Left lobe of liver (tissue), 2 donors: ENCODE measurements around the gene CDCA8. TPM values are rescaled to one million over a fixed set of nuclear protein-coding genes. Genes with fewer than 3 reads are reported as not detected.

ENCODE experiments used
- ATAC-seq: fragments of 200-7000 bp; cut with Tn5 transposase; one replicate; pipeline ENCODE4 v1.9.1; 2020; ENCODE audit warnings: mild to moderate bottlenecking, moderate library complexity
- DNase-seq: peaks from one replicate; pipeline ENCODE4 v3.0.0-alpha.2; 2020; ENCODE audit warnings: low spot score
- total RNA-seq: library from RNA; stranded (reverse); gene quantifications from one replicate; pipeline ENCODE4 v1.2.1, GENCODE V29; 2021
- donor health status: DM: no; HTN: no; CAD: no; lungs with moderate emphysema.
- donor health status: DM: no; HTN: yes; CAD: no.

CDCA8 gene
- total RNA-seq: 0.55 TPM

- peak; percentile 92 for ATAC-seq
Observed at GRCh38 chr1:37692078-37692833, at the start of gene CDCA8. TSS of gene CDCA8 (plus strand) at chr1:37692516. CDS start at chr1:37692691, 175 bp downstream.

DNA sequence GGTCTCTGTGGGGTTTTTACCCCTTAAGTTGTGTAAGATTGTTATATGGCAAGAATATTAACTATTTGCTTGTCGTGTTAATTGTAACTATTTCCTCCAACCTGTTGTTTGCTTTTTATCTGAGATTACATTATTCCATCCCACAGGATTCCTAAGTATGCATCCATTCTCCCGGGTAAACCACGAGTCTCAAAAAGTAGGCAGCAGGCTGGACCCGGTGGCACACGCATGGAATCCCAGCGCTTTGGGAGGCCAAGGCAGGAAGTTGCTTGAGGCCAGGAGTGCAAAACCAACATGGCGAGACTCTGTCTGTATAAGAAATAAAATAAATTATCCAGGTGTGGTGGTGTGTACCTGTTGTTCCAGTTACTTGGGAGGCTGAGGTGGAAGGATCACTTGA lies 45.0 kb upstream of the CDCA8 start:
- no peak for DNase-seq
- ATAC-seq: no peak

More at GRCh38 chr1:37692078-37692833, at the start of gene CDCA8:
- DNase-seq: peak; percentile 99

DNA sequence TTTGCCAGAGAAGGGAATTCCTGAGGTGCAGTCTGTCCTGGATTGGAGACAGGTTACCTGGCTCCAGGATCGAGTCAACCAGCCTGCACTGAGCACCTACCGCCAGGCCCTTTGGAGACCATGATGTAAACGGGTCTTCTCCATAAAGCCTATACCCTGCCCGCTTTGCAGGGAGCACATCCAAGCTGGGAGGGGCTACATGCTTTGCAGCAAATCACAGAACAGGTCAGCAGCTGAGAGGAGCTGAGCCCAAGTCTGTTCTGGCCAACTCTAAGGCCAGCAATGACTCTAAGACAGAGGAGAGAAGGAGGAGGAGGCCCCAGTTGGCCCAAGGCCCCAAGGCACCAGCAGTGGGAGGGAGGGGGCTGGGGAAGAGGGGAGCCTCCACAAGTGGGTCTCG lies 42.1 kb upstream of the CDCA8 start:
- DNase-seq (no peak), ATAC-seq (no peak)

- ATAC-seq (no peak), DNase-seq (no peak)
Observed at GRCh38 chr1:37650721-37651120, 41.6 kb upstream of the CDCA8 start.

GRCh38 chr1:37651803-37652202 lies 40.5 kb upstream of the CDCA8 start:
- ATAC-seq (no peak), DNase-seq (no peak)

GRCh38 chr1:37652976-37653375 lies 39.3 kb upstream of the CDCA8 start:
- ATAC-seq (no peak), DNase-seq (no peak)

- ATAC-seq: no peak
- no peak for DNase-seq
Observed at GRCh38 chr1:37653906-37654305, 38.4 kb upstream of the CDCA8 start.

DNA sequence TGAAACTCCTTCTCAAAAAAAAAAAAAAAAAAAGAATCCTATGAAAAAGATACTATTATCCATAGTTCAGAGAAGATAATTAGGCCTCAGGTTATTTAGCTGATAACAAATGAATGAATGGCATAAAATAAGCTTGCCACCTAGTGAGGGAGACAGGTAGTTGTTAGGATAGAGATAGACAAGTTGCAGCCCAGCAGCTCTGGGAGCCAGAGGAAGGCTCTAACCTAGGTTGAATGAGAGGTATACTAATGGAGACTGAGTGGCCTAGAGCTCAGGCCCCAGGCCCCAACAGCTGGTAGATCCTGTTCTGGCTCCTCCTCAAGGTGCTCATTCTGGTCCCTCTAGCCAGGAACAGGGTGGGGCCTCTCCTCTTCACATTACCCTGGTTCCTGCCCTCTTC lies 37.0 kb upstream of the CDCA8 start:
- DNase-seq (no peak), ATAC-seq (no peak)

GRCh38 chr1:37656026-37656425 lies 36.3 kb upstream of the CDCA8 start:
- DNase-seq (no peak), ATAC-seq (no peak)

- no peak for DNase-seq
Observed at GRCh38 chr1:37656881-37657280, 35.4 kb upstream of the CDCA8 start.

GRCh38 chr1:37657620-37658412 lies 34.5 kb upstream of the CDCA8 start:
- ATAC-seq: no peak
- no peak for DNase-seq

More at GRCh38 chr1:37656881-37657280, 35.4 kb upstream of the CDCA8 start:
- no peak for ATAC-seq

DNA sequence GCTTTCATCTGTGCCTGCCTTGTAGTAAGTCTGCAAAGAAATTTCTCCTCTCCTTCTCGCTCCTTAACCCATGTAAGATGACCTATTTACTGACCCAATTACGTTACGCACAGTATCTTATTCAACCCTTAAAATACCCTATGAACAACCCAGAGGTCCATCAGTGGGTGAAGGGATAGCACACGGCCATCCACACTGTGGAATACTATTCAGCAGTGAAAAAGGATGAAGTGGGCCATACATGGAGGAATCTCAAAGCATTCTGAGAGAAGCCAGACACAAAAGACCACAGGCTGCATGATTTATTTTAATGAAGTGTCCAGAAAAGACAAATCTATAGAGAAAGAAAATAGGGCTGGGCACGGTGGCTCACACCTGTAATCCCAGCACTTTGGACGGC lies 33.8 kb upstream of the CDCA8 start:
- ATAC-seq: no peak
- DNase-seq: no peak

DNA sequence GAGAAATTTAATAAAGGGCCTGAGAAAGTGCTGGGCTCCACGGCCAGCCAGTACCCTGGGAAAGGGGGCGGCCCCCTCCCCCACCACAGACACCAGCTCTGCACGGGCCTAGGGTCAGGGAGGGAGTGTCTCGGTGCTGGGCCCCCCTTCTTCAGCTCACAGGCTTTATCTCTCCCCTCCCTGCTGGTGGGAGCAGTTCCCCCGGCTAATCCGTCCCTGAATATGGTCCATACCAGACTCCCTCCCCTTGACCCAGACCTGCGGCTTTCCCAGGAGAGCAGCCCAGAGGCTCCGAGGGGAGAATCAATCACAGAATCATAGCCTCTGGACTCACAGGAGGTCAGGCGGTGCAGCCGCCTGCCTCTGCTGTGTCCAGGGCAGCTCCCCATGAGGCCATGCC lies 31.7 kb upstream of the CDCA8 start:
- DNase-seq (no peak), ATAC-seq (no peak)

DNA sequence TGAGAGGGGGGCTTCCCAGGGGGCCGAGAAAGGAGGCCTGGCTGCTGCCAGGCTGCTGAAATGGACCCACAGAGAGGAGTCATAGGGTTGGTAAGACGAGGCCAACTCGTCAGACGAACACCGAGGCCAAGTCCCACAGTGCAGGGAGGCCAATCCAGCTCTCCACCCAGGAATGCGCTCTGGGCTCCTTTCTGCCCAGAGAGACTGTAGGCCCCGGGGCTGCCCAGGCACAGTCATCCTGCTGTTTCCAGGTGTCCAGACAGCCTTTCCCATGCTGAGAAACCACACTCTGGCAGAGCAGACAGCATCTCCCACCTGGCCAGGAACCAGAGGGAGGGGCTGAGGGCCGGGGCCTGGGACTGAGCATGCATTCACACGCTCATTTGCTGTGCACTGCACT lies 30.9 kb upstream of the CDCA8 start:
- ATAC-seq (no peak), DNase-seq (no peak)

GRCh38 chr1:37662031-37662755 lies 30.1 kb upstream of the CDCA8 start:
- no peak for DNase-seq
- no peak for ATAC-seq

DNA sequence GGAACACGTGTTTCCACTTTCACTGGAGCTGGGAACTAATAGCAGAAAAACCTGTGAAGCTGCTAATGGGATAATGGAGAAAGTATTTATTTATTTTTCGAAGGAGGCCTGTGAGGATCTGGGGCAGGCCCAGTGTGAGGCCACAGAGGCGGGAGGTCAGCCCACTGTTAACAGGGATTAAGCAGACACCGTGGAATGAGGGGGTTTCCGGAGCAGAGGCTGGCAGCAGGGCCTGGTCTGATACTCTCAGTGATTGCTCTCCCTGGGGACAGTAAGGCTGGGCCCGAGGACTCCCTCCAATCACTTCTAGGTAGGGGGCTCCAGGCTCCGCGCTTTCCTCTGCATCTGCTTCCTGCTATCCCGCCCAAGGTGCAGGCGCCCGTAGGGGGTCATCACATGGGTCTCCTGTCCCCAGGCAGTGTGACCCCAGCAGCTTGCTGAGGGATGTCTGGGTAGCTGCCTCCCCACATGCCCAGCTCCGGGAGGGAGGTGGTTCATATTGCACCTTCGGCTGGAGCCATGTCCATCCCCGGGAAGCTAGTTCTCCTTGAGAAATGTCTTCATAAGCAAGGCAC lies 28.8 kb upstream of the CDCA8 start:
- no peak for ATAC-seq
- no peak for DNase-seq

GRCh38 chr1:37666241-37666867 lies 26.0 kb upstream of the CDCA8 start:
- ATAC-seq: no peak
- no peak for DNase-seq

GRCh38 chr1:37667023-37667671 lies 25.2 kb upstream of the CDCA8 start:
- DNase-seq: no peak

DNA sequence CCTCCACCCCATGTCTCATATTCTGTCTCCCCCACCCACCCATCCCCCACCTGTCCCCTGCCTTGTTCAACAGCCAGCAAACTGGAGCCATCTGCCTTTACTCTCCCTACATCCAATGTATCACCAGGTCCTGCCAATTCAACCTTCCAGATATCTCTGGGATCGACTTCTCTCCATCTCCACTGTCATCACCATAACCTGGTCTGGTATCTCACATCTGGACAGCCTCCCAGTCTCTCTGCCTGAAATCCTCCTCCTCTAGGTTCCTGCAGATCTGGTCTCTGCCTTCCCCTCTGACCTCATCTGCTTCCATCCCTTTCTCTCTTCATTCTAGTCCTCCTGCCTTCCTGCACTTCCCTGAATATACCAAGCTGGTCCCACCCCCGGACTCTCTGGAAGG lies 22.2 kb upstream of the CDCA8 start:
- no peak for ATAC-seq
- no peak for DNase-seq

More at GRCh38 chr1:37667023-37667671, 25.2 kb upstream of the CDCA8 start:
- ATAC-seq: no peak

DNA sequence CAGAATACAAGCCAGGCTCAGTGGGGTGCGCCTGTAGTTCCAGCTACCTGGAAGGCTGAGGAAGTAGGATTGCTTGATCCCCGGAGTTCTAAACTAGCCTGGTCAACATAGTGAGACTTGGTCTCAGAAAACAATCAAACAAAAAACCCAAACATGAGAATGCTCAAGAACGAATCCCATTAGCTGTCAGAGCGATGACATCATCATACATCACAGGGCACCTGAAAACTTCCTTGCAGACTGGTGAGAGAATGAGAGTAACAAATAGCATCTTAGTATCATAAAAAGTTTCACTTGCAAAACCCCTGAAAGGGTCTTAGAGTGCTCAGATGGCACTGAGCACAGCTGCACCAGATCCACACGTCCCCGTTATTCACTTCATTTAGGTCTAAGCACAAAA lies 21.1 kb upstream of the CDCA8 start:
- DNase-seq (no peak), ATAC-seq (no peak)
